Hepatocyte (in vitro differentiated cells): ENCODE results near the gene ROR2. TPM values are rescaled to one million over a fixed set of nuclear protein-coding genes. Genes with fewer than 3 reads are reported as not detected.

ENCODE experiments used
- DNase-seq: peaks from one replicate; pipeline ENCODE4 v3.0.0-alpha.2; 2016; ENCODE audit warnings: low spot score
- H2AFZ ChIP-seq: fragments of 200-600 bp; sonication (generic); 2 replicates; pipeline ENCODE4 v1.6.0; 2016; ENCODE audit warnings: antibody characterized with exemption, mild to moderate bottlenecking
- H3K27ac ChIP-seq: fragments of 200-600 bp; sonication (generic); 2 replicates; pipeline ENCODE4 v1.5.1; 2016; ENCODE audit warnings: mild to moderate bottlenecking
- H3K27me3 ChIP-seq: fragments of 200-600 bp; sonication (generic); 2 replicates; pipeline ENCODE4 v1.6.1; 2016
- H3K36me3 ChIP-seq: fragments of 200-600 bp; sonication (generic); replicated peaks from 2 replicates; pipeline ENCODE4 v1.5.1; 2016; ENCODE audit warnings: low read depth; ENCODE audit not compliant: insufficient read depth
- H3K4me1 ChIP-seq: fragments of 200-600 bp; sonication (generic); 2 replicates; pipeline ENCODE4 v1.5.1; 2016; ENCODE audit warnings: mild to moderate bottlenecking, moderate library complexity; ENCODE audit not compliant: insufficient read depth
- H3K4me2 ChIP-seq: fragments of 200-600 bp; sonication (generic); 2 replicates; pipeline ENCODE4 v1.6.0; 2016
- H3K4me3 ChIP-seq: fragments of 200-600 bp; sonication (generic); 2 replicates; pipeline ENCODE4 v1.5.1; 2016; ENCODE audit warnings: mild to moderate bottlenecking
- H3K79me2 ChIP-seq: fragments of 200-600 bp; sonication (generic); 2 replicates; pipeline ENCODE4 v1.6.0; 2017; ENCODE audit warnings: mild to moderate bottlenecking
- H3K9me2 ChIP-seq: fragments of 200-600 bp; sonication (generic); replicated peaks from 2 replicates; pipeline ENCODE4 v1.6.0; 2017; ENCODE audit warnings: mild to moderate bottlenecking; ENCODE audit not compliant: insufficient read depth
- H3K9me3 ChIP-seq: fragments of 200-600 bp; sonication (generic); 2 replicates; pipeline ENCODE4 v1.5.1; 2016; ENCODE audit warnings: low read depth, mild to moderate bottlenecking
- H4K20me1 ChIP-seq: fragments of 200-600 bp; sonication (generic); 2 replicates; pipeline ENCODE4 v1.6.0; 2016; ENCODE audit warnings: mild to moderate bottlenecking; ENCODE audit not compliant: insufficient read depth, poor library complexity, severe bottlenecking
- EZH2 ChIP-seq: fragments of 200-600 bp; sonication (generic); IDR thresholded peaks from 2 replicates; pipeline ENCODE4 v1.6.1; 2016; ENCODE audit warnings: antibody characterized with exemption, mild to moderate bottlenecking, borderline replicate concordance
- EZH2phosphoT487 ChIP-seq: fragments of 200-600 bp; sonication (generic); IDR thresholded peaks from one replicate; pipeline ENCODE4 v1.6.1; 2018; ENCODE audit warnings: antibody characterized with exemption, mild to moderate bottlenecking, low read depth, moderate library complexity; ENCODE audit not compliant: unreplicated experiment, severe bottlenecking
- WGBS: methylation state at CpG from one replicate; pipeline ENCODE4 v1.1.6; 2016; ENCODE audit warnings: low lambda C conversion rate; ENCODE audit errors: missing lambda C conversion rate; 5-methylcytosine and 5-hydroxymethylcytosine counted together
- polyA plus RNA-seq: library from polyadenylated mRNA; unstranded; fragments of >200 nt; fragmentation: Nextera tagmentation; extraction: Ambion mirVana; gene quantifications from 2 replicates; pipeline ENCODE4 v1.2.1, GENCODE V29; 2016
- total RNA-seq: library from RNA; depleted of rRNA; stranded (reverse); fragments of >200 nt; gene quantifications from 2 replicates; pipeline ENCODE4 v1.2.3, GENCODE V29; 2014
- TF ChIP-seq, protein P1 (sequence below): fragments of 200-600 bp; sonication (generic); IDR thresholded peaks from 2 replicates; pipeline ENCODE4 v1.5.1; 2016; ENCODE audit warnings: antibody characterized with exemption, mild to moderate bottlenecking; ENCODE audit not compliant: poor library complexity

The ROR2 gene
- total and polyA plus RNA-seq, 2 experiments from 2014 or later: 25.6 to 29.5 TPM

DNA sequence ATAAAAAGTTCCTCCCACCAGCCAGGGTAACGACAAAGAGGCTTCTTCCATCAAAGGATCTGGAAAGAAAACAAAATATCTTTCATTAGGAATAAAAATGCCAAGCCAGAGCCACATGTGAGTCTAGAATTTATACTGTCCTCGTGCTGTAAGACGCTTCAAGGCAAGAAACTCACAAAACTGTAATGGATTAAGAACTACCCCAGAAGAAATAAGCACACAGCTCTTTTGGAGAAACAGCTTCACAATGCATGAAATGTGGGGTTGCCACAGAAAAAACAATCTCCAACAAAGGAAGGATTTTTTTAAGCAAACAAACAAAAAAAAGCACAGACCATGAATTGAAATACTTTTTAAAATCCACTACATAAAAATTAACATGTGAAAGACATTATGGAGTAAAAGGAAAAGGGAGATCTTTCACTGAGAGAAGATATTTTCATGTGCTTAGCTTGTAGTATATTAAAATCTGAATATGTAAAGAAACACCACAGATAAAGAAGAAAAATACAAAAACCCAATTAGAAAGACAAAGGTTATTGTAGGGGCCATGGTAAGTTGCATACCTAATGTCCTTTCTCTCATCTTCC, 385.9 kb downstream of the ROR2 start:
- TF ChIP-seq EZH2: no peak
- no peak for TF ChIP-seq EZH2phosphoT487
- TF ChIP-seq, protein P1, sequence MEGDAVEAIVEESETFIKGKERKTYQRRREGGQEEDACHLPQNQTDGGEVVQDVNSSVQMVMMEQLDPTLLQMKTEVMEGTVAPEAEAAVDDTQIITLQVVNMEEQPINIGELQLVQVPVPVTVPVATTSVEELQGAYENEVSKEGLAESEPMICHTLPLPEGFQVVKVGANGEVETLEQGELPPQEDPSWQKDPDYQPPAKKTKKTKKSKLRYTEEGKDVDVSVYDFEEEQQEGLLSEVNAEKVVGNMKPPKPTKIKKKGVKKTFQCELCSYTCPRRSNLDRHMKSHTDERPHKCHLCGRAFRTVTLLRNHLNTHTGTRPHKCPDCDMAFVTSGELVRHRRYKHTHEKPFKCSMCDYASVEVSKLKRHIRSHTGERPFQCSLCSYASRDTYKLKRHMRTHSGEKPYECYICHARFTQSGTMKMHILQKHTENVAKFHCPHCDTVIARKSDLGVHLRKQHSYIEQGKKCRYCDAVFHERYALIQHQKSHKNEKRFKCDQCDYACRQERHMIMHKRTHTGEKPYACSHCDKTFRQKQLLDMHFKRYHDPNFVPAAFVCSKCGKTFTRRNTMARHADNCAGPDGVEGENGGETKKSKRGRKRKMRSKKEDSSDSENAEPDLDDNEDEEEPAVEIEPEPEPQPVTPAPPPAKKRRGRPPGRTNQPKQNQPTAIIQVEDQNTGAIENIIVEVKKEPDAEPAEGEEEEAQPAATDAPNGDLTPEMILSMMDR: no peak
- H3K27me3 ChIP-seq: no peaks in the 10 kb centered on the region
- no peaks in the 10 kb centered on the region for H3K79me2 ChIP-seq
- no peak overlapping the region for H3K4me2 ChIP-seq
- no peaks in the 10 kb centered on the region for H3K36me3 ChIP-seq
- no peak overlapping the region for H2AFZ ChIP-seq
- no peaks in the 10 kb centered on the region for H3K4me1 ChIP-seq
- H3K9me2 ChIP-seq: no peaks in the 10 kb centered on the region
- no peaks in the 10 kb centered on the region for H4K20me1 ChIP-seq
- no peak overlapping the region for H3K4me3 ChIP-seq
- WGBS: 59% methylated on average over 3 of the region's 3 CpGs
- no peak for DNase-seq
- no peak overlapping the region for H3K27ac ChIP-seq
- H3K9me3 ChIP-seq: no peaks in the 10 kb centered on the region

DNA sequence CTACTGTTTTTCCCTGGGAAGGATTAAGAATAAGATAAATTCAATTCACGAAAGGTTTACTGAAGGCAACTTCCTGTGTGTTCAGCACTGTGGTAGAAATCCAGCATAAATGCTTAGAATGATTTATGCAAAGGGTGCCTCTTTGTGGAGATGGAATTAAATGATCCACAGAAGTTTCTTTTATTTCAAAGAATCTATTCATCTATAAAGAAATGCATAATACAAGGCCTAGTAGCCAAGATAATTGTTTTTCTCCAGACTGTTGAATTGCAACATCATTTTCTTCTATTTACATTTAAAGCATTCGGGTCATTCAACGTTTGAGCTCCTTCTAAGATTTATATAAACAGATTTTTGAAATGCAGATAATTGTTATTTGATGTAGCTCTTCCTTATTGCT, 387.6 kb downstream of the ROR2 start:
- Histone ChIP-seq H2AFZ (no peak overlapping the region), H3K4me3 (no peak overlapping the region), H4K20me1 (no peaks in the 10 kb centered on the region), H3K79me2 (no peaks in the 10 kb centered on the region), H3K4me2 (no peak overlapping the region), H3K9me3 (no peaks in the 10 kb centered on the region), H3K4me1 (no peaks in the 10 kb centered on the region), H3K27me3 (no peaks in the 10 kb centered on the region), H3K9me2 (no peaks in the 10 kb centered on the region), H3K36me3 (no peaks in the 10 kb centered on the region), H3K27ac (no peak overlapping the region)
- TF ChIP-seq, protein P1: no peak
- TF ChIP-seq EZH2 (no peak), EZH2phosphoT487 (no peak)
- DNase-seq: no peak
- WGBS: 49% methylated on average over 3 of the region's 3 CpGs

DNA sequence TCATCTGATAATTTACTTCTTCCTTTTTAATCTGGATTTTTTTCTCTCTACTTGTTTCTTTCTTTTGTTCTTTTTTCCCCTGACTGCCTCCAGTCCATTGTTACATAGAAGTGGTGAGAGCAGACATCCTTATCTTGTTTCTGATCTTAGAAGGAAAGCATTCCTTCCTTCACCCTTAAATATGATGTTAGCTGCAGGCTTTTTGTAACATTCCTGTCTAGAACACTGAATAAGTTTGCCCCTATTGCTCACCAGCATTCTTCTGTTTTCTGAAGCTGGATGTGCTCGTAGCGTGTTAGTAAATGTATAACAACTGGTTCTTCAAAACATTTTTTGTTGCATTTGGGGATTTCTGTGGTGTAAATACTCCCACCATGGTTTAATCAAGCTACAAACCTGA, 389.7 kb downstream of the ROR2 start:
- H3K27me3 ChIP-seq: no peaks in the 10 kb centered on the region
- no peak overlapping the region for H3K4me2 ChIP-seq
- no peak overlapping the region for H2AFZ ChIP-seq
- no peaks in the 10 kb centered on the region for H3K4me1 ChIP-seq
- 60% methylated on average over 2 of the region's 2 CpGs for WGBS
- no peaks in the 10 kb centered on the region for H3K36me3 ChIP-seq
- H3K4me3 ChIP-seq: no peak overlapping the region
- no peak for DNase-seq
- no peaks in the 10 kb centered on the region for H3K9me3 ChIP-seq
- peak overlapping the region; percentile 43 for H3K27ac ChIP-seq
- H3K79me2 ChIP-seq: no peaks in the 10 kb centered on the region
- no peak for TF ChIP-seq EZH2phosphoT487
- no peak for TF ChIP-seq EZH2
- TF ChIP-seq, protein P1: no peak
- H3K9me2 ChIP-seq: no peaks in the 10 kb centered on the region
- H4K20me1 ChIP-seq: no peaks in the 10 kb centered on the region

DNA sequence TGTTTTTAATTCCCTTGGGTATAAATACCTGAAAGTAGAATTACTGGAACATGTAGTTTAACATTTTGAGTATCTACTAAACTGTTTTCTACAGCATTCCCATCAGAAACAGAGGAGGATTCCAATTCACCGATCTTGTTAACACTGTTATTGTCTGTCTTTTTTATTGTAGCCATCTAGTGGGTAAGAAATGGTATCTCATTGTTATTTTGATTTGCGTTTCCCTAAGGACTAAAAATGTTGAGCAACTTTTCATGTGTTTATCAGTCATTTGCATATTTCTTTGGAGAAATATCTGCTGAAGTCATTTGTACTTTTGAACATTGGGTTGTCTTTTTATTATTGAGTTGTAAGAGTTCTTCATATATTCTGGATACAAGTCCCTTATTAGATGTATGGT, 391.1 kb downstream of the ROR2 start:
- DNase-seq: no peak
- Histone ChIP-seq H3K4me2 (no peak overlapping the region), H3K9me3 (no peaks in the 10 kb centered on the region), H3K27ac (no peak overlapping the region), H3K4me3 (no peak overlapping the region), H3K4me1 (no peaks in the 10 kb centered on the region), H3K9me2 (no peaks in the 10 kb centered on the region), H3K79me2 (no peaks in the 10 kb centered on the region), H2AFZ (no peak overlapping the region), H3K27me3 (no peaks in the 10 kb centered on the region), H3K36me3 (no peaks in the 10 kb centered on the region), H4K20me1 (no peaks in the 10 kb centered on the region)
- TF ChIP-seq EZH2 (no peak), EZH2phosphoT487 (no peak)
- TF ChIP-seq, protein P1: no peak
- WGBS: 81% methylated on average over 2 of the region's 2 CpGs
